Transverse colon (tissue), 3 donors: ENCODE data around the gene TDRKH.

Source experiments
- POLR2A ChIP-seq: fragments of 450-650 bp; IDR thresholded peaks from one replicate; pipeline ENCODE4 v1.6.1; 2016; ENCODE audit warnings: antibody characterized with exemption, mild to moderate bottlenecking, moderate library complexity
- POLR2AphosphoS5 ChIP-seq, 3 donors: sonication (generic); formaldehyde crosslinking; IDR thresholded peaks; one replicate each; pipeline ENCODE4 v1.6.1; 2016; ENCODE audit warnings: antibody characterized with exemption in 3 of 3

DNA sequence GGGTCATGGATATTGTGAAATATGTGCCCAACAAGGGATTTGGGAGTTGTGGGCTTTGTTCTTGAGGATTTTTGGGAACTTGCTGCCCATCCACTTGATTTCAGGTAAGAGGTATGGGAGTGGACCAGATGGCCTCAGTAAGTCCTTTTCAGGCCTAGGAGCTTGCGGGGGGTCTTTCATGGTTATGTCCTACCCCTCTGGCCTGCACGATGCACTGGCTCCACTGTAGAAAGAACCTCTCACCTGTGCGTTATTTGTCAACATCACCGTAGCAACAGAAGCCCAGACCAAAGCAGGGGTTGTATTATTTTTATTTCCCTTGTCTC is 60.4 kb downstream of the TDRKH start:
- TF ChIP-seq POLR2AphosphoS5 (IDR thresholded peaks at IDR 0.05) (no peak), POLR2A (no peak)
